ENCODE results near the gene LIPC. TPM values are rescaled to one million over a fixed set of nuclear protein-coding genes. Genes with fewer than 3 reads are reported as not detected.
A peak's percentile ranks its signal among the peaks of the same experiment; 100 is the strongest.

LIPC gene
- total and polyA plus RNA-seq, 10 of the 15 experiments (the other 5 are each of a cell fraction or from before 2014, with no cell fraction given) = 0.06 to 0.31 (median 0.16) TPM; not detected in 1

DNA sequence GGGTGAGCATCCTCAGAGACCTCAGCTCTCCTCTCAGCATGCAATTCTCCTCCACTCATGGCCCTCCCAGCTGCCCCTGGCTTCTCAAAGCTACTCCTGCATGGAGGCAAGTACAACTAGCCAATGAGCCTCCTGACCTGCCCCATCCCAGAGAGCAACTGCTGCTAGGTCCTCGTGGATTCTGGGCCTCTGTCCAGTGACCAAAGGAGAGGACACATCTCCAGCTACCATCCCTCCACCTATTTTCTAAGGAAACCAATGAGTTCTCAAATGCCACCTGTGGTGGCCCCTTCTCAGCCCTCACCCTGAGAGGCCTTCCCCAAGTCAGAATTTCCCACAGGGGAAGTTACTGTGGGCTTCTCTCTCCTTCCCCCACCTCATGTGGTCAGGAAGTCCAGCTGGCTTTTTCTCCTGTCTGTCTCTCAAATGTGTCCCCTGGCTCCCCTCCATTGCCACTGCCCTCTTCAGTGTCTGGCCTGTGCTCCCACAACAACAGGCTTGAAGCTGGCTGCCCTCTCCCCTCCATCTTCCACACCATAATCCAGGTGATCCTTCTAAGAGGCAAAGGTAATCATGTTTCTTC, 43.0 kb downstream of the LIPC start:
- no peak for FAIRE-seq
- no peaks in the 10 kb centered on the region for H3K27me3 ChIP-seq (replicated peaks in 1 of 2; ENCODE audit: control insufficient read depth in 2 of 2, insufficient read depth in 2 of 2, low read length in 1 of 2)
- no peak for DNase-seq (ENCODE audit: low read depth, low spot score)
- H3K36me3 ChIP-seq (ENCODE audit: control insufficient read depth in 2 of 2, insufficient read depth in 2 of 2, low read length in 1 of 2) = no peaks in the 10 kb centered on the region
- no peak for ATAC-seq
- intact Hi-C loops (cut with micrococcal nuclease; ENCODE audit: unreplicated experiment) = loop anchor here (5.0 kb wide), 1 partner anchor 42 kb away; no protein-coding TSS in a partner anchor
- SMC1A ChIA-PET (ENCODE audit: uncharacterized antibody, unreplicated experiment) = interaction anchor here (1.0 to 6.0 kb wide), 6 partner anchors 11 to 453 kb away, joined by 3 to 51 read pairs (median 3); no protein-coding TSS in a partner anchor
- TF ChIP-seq TCF12 (IDR thresholded peaks at IDR 0.05; ENCODE audit: low read depth, low read length) (0 out of 2 replicates have a peak, but pooled peaks have one; percentile 10), RUNX3 (IDR thresholded peaks at IDR 0.05; ENCODE audit: low read length) (peak; percentile 82), EED (IDR thresholded peaks at IDR 0.05; ENCODE audit: low read depth) (peak; percentile 51), KDM1A (IDR thresholded peaks at IDR 0.05; ENCODE audit: borderline replicate concordance) (no peak)
- peaks cover 7% of the 10 kb centered on the region for H3K79me2 ChIP-seq (ENCODE audit: control insufficient read depth, insufficient read depth, low read length)
- POLR2A ChIA-PET = interaction anchor here (2.2 kb wide), 1 partner anchor 17 kb away, joined by 8 read pairs; no protein-coding TSS in a partner anchor
- peak overlapping the region; percentile 25 for H2AFZ ChIP-seq (ENCODE audit: control insufficient read depth, low read depth, low read length)
- no peaks in the 10 kb centered on the region for H3K9me3 ChIP-seq (replicated peaks; ENCODE audit: control insufficient read depth, insufficient read depth, low read length)
- RAD21 ChIA-PET (ENCODE audit: unreplicated experiment) = interaction anchor here (1.3 to 4.7 kb wide), 3 partner anchors 17 to 55 kb away, joined by 4 to 24 read pairs (median 5); no protein-coding TSS in a partner anchor
- H3K4me3 ChIP-seq = no peak overlapping the region
- WGBS (ENCODE audit: insufficient coverage, insufficient replicate concordance, low lambda C conversion rate, missing lambda C conversion rate) = 20% methylated on average over 1 of the region's 1 CpG
- CTCF ChIA-PET = interaction anchor here (1.4 to 1.7 kb wide), 2 partner anchors 20 to 41 kb away, joined by 3 to 6 read pairs; no protein-coding TSS in a partner anchor
- H4K20me1 ChIP-seq (ENCODE audit: control insufficient read depth, insufficient read depth) = no peaks in the 10 kb centered on the region
- BruUV-seq (replicated peaks) = no TSS peak
- in situ Hi-C loops (cut with MboI) = no loop called here
- H3K4me2 ChIP-seq (ENCODE audit: control insufficient read depth, insufficient read depth) = peak overlapping the region; percentile 57
- H3K9ac ChIP-seq (ENCODE audit: control insufficient read depth, insufficient read depth, low read length) = 0 out of 2 replicates have a peak overlapping the region, but pooled peaks have one; percentile 8
- peak overlapping the region; percentile 93 for H3K27ac ChIP-seq (ENCODE audit: control insufficient read depth, insufficient read depth)
- H3K4me1 ChIP-seq (ENCODE audit: control insufficient read depth, insufficient read depth, low read length) = peaks cover 43% of the 10 kb centered on the region

All from GM12878 (cell line).